HG02588 (cell line): Measurements from ENCODE around the gene ERN2.
"Not testable (repeated sequence)": the region's sequence is repeated elsewhere in the genome, so short reads cannot be mapped to it uniquely, and the experiment has no call there.

Experiments used
- ATAC-seq: cut with Tn5 transposase; IDR thresholded peaks from one replicate; pipeline ENCODE4 v1.9.1; 2021; ENCODE audit warnings: mild to moderate bottlenecking, moderate library complexity; ENCODE audit not compliant: unreplicated experiment

The ERN2 gene

DNA sequence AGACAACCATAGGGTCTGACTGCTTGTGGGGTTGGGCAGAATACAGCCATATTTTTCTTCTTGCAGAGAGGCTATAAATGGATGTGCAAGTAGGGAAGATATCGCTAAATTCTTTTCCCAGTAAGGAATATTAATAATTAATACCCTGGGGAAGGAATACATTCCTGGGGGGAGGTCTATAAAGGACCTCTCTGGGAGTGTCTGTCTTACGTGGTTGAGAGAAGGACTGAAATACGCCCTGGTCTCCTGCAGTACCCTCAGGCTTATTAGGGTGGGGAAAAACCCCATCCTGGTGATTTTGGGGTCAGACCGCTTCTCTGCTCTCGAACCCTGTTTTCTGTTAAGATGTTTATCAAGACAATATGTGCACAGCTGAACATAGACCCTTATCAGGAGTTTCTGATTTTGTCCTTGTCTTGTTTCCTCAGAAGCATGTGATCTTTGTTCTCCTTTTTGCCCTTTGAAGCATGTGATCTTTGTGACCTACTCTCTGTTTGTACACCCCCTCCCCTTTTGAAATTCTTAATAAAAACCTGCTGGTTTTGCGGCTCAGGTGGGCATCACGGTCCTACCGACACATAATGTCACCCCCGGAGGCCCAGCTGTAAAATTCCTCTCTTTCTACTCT, 9.7 kb upstream of the ERN2 start:
- not testable (repeated sequence) for ATAC-seq

DNA sequence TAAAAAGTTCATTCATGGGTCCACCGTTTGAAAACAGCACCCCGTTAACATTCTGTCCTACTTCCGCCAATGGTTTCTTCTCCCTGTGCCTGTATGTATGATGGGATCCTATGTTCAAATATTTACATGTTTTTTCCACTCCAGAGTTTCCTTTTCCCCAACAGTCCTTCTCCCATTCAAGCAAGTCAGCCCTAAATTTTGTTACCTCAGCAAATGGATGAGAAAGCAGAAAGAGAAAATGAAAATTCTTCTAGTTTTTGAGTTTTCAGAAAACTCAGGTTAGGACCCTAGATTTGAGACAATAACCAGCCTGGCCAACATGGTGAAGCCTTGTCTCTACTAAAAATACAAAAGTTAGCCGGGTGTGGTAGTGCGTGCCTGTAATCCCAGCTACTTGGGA, 3.5 kb upstream of the ERN2 start:
- ATAC-seq, result no peak

DNA sequence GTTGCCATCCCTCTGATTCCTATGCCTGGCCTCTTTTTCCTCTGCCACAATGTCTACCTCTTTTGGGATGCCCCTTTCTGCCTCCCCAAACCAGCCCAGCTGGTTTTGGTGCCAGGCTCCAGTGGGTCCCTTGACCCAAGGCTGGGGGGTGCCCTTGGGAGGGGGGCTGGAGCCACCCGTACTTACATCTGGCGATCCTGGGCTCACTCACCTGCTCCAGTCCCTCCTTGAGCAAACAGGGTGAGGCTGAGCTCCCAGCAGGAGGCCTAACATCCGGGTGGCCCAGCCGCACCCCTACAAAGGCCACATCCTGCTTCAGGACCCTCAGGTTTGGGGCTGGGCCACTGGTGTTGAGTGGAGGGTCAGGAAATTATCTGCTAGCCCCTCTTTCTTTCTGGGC, 1.2 kb downstream of the ERN2 start:
- no peak for ATAC-seq

DNA sequence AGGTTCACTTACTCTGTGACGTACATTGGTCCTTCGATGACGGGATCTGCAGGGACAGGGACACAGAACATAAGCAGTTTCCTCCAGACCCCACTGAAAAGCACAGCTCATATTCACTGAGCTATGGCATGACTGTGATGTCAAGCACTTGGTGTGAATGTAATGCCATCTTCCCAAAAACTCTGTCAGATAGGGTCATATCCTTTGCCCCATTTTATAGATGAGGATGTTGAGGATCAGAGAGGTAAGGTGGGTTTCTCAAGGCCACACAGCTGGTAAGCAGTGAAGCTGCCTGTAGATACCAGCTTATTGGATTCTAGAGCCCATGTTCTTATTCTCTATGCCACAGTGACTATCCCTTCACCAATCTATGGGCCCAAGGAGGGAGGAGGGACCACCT, 2.5 kb downstream of the ERN2 start:
- ATAC-seq, result no peak

DNA sequence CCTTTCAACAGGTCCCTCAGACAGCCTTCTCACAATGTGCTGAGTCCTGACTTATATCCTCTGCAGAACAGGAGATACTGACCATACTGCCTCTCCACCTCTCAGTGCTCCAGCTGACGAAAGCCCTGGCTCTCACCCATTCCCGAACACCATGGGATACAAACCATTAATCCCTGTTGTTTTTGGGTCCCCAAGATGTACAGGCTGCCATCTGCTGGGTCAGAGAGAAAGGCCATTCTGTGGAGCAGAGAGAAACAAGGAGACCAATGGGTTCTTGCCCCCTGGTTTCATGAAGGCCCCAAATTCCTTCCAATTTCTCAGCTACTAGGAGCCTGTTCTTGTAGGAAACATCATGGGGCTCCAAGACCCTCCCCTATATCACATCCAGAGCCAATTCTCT, 3.0 kb downstream of the ERN2 start:
- ATAC-seq, result no peak

DNA sequence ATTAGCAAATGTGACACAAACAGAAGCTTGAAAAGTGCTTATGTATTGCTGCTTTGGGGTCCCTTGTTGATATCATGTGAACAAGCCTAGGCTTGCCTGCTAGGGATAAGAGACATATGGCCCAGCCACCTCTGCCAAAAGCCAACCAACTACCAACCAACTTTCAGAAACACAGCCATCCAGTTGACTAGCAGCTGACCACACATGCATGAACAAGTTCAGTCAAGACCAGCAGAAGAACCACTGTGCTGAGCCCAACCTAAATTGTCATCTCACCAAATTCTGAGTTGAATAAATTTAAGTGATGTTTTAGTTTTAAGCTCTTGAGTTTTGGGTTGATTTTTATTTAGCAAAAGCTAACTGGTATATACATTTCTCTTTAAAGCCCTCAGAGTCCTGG, 3.5 kb downstream of the ERN2 start:
- ATAC-seq, result no peak

DNA sequence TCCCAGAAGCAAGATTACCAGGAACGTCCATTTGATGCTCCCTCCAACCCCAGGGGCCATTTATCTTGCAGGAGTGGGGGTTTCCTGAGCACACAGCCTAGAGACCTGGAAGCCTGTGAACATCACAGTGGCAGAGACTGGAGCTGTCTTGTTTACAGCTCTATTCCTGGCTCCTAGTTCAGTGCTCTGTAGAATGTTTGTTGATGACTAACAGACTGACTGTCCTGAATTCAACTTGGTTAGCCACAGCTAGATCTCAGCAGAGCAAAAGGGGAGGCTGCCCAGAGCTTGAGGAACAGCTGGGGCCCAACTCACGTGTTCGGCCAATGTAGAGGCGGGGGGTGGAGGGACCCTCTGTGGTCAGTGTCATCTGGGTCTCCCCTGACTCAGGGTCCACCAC, 6.6 kb downstream of the ERN2 start:
- no peak for ATAC-seq

DNA sequence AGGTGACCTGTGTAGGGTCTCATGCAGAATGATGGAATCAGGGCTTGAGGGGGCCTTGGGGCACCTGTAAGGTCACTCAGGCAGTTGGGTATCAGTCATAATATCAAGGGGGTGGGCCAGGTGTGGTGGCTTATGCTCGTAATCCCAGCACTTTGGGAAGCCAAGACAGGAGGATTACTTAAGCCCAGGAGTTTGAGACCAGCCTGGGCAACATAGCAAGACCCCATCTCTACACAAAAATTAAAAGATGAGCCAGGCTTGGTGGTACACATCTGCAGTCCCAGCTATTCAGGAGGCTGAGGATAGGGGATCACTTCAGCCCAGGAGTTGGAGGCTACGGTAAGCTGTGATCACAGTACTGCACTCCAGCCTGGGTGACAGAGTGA, 7.5 kb downstream of the ERN2 start:
- ATAC-seq, result no peak

DNA sequence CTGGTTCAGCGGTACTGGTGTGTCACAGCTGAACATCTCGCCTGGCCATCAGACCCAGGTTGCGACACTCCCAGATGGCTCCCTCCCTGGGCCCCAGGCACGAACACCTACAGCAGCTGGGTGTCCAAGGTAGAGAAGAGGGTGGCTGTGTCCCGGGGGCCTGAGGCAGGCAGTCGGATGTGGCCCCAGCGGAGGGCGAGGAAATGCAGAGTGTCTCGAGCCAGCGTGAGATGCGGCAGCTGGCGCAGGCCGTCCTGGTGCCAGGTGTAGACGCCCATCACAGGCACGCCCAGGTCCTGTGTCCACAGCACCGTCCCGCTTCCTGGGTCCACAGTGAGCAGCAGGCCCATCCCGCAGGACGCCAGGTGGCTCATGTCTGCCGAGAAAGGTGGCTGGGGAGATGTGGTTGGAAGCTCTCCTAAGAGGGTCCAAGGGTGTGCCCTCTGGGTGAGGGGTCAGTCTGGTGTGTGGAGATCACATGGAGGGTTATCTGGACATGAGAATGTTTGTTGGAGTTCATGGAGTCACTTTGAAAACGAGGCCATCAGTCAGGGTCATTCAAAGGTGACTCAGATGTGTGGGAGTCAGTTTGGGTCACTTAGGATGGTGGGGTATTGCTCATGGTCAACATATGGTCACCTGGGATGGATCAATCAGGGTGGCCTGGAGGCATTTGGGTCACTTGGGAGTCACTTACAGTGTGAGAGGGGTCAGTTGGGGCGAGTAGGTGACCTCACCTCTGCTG, 8.1 kb downstream of the ERN2 start:
- no peak for ATAC-seq

DNA sequence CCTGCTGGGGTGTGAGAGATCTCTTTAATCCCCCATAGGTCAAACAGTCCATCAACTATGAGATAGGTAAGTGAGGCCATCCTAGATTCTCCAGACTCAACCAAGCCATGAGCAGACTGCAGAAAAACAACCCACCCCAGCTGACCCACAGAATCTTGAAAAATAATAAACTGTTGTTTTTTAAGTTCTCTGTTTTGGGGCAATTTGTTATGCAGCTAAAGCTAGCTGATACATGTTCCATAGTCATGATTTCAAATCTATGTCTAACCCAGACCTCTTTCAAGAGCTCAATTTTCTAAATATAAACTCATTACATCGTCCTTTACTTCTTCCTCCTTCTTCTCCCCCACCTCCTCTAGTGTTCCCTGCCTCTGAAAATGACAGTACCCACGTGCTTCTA, 10.1 kb downstream of the ERN2 start:
- no peak for ATAC-seq

DNA sequence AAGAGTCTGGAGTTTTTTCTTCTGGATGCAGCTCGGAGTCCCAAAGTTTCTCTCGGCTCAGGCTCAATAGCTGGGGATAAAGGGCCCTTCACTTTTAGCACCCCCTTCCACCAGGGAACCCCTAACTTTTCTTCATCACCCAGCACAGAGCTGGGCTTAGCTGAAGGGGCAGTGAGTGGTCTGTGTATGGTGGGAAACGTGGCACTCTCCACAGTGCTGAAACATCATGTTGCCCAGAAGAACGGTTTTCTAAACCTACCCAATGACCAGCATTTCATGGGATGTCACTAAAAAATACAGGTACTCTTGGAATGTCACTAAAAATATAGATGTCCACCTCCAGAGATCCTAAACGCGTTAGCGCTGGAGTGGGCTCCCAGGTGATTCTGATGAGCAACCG, 12.0 kb downstream of the ERN2 start:
- ATAC-seq, result no peak

DNA sequence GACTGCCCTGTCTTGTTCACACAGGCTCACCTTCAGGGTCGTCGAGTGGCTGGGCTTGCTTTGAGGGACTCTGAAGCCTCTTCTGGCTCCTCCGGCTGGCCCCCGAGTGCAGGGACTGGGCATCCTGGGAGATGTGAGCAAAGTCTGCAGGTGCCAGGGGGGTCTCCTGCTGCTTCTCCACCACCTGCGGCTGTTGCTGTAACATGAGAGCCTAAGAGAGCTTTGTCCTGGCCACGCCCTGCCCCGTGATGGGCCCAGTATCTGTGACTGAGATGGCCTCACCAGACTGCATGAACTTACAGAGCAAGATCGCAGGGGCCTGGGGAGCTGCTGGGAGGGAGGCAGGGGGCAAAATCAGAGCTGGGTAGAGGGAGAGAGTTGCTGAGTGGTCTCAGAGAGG, 12.5 kb downstream of the ERN2 start:
- ATAC-seq, result no peak

DNA sequence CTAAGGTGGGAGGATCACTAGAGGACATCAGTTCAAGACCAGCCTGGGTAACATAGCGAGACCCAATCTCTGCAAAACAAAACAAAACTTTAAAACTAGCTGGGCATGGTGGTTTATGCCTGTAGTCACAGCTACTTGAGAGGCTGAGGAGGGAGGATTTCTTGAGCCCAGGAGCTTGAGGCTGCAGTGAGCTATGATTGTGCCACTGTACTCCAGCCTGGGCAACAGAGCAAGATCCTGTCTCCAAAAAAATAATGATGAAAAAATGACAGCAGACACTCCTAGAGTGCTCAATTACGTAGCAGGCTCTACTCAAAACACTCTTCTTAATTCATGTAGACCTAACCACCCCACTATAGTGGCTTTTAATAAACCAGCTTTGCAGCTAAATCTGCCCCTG, 12.9 kb downstream of the ERN2 start:
- no peak for ATAC-seq

DNA sequence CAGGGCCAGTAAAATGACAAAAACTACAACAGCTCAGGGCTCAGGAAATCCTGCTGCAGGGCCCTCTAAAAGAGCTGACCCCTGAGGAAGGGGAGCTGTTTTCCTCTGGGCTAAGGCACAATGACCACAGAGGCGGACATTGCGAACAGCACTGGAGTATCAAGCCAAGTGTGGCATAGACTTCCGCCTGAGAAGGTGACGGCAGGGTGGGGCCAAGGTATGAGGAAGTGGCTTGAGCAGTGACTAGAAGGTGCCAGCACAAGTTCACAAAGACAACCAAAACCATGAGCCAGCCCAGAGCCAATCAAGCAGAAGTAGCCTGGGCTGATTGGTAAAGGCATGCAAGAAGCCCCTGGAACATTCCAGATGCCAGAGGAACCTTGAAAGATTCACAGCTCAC, 13.9 kb downstream of the ERN2 start:
- no peak for ATAC-seq

DNA sequence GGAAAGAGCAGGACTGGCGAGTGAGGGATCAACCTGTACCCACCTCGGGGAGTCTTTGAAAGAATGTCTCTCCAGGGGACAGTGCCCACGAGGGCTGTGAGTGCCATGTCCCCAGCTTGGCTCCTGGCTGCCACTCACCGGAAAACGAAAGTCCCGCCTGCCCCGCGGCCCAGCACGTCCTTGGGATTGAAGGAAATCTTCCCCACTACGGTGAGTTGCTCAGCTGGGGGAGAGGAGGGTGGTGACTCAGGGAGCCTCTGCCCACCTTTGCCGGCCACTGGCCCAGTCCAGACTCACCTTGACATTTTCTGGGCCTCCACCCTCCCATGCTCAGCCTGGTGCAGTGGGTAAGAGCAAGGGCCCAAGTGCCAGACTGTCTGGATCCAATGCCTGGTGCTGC, 17.3 kb downstream of the ERN2 start:
- no peak for ATAC-seq

DNA sequence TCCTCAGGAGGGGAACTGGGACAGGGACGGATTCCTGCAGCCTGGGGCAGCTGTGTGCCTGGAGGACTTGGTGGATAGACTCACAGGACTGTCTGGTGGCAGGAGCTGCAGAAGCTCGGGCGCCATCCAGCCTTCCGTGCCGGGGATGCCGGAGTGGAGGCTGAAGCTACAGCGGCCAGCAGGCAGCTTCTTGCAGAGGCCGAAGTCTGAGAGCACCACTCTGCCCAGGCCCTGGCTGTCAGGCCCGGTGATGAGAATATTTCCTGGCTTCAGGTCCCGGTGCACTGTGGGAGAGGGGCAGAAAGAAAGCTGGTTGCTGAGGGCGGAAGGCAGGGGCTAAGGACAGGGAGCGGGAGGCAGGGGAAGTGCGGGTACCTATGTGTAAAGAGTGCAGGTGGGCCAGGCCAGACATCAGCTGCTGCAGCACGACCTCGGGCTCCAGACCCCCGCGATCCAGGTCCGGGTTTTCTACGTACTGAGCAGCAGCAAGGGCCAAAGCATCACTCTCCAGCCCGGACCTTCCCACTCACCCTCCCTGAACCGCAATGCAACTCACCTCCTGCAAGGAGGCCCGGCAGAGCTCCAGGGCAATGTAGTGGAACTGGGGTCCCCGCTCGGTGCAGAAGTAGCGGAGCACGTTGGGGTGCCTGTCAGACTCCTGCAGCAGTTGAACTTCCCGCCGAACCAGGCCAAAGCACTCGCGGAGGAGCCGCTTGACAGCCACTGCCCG, 18.2 kb downstream of the ERN2 start:
- ATAC-seq, result no peak

DNA sequence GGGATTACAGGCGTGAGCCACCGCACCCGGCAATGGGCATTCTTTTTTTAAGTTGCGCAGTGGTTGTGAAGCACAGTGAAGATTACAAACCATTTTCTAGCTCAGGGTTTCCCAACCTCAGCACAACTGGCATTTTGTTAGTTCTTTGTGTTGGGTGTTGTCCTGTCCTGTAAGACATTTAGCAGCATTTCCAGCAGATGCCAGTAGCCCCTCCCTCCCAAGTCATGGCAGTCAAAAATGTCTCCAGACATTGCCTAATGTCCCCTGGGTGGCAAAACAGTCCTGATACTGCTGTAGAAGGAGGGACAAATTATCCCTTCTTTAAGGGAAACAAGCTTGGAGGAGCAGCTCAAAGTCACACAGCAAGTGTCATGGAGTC, 18.8 kb downstream of the ERN2 start:
- ATAC-seq, result no peak

DNA sequence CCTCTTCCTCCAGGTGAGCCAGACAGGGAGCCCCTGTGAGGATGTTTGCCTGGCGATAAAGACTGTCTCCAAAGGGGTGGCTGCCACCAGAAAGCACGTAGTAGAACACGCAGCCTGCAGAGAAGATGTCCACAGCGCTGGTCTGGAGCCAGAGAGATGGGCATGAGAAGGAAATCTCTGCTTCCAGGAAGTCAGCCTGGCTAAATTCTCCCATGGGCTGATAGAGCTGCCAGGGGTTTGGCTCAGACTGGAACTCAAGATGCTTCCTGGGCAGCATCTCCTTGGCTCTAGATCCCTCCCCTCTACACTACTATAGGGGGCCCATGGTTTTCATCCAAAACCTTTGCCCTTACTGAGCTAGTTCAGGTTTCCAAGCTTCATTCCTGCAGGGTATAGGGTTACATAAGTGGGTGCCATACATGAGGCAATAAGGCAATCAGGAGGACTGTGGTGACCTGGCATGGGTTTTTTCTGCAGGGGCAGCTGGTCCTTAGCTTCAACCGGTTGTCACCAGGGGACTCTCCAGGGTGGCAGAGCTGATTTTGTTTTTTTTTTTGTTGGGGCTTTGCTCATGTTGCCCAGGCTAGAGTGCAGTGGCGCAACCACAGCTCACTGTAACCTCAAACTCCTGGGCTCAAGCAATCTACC, 20.7 kb downstream of the ERN2 start:
- ATAC-seq, result no peak

DNA sequence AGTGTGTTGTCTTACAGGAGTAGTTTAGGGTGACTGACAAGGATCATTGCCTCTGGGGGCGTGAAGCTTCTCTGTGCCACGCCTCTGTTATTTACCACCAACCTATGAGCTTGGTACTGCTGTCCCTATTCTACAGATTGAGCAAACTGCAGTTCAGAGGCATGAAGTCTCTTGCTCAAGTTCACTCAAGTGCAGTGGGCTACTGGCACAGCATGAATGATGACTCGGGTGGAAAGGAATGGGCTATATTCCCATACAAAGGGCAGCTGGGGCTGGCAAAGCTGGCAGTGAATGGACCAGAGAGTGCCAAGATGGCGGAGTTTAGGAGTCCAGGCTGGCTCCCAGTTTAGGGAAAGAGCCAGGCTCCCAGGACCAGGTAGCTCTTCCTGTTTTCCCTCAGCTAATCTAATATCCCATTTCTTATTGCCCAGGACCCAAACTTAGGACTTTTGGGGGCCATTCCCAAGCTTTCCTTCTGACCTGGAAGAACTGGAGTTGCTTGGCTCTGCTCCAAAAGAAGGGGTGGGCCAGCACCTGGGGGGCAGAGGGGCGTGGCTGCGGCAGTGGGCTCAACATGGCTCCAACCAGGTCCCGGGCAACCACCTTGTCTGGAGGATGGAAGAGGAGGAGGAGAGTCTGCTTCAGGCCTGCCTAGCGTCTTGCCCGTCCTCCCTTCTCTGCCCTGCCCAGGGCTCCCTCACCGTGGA, 21.4 kb downstream of the ERN2 start:
- no peak for ATAC-seq

DNA sequence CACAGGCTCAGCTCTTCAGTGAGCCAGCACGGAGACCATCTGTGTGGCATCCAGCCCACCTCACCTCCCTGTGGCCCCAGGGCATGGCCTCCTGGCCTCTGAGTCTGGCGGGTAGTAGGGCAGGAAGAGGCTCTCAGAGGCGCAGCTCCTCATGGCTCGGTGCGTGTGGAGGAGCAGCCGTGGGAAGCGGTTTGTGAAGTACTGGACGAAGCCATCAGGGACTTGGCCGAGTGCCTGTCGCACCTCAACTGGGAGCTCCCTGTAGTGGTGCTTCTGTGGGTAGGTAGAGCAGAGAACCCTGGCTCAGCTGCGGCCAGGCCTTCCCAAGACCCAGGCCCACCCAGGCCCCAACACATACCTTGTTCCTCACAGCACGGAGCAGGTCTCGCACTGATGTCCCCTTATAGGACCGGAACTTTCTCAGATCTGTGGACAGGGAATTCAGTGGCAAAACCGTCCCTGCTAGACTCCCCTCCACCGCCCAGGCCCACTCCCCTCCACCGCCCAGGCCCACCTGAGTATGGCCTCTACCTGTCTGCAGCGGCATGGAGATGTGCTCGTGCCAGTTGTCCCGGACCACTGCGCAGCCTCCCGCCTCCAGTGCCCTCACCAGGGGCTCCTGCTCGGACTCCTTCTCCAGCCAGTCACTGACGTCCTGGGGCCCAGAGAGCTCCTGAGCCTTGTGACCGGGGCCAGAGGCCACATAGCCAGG, 22.1 kb downstream of the ERN2 start:
- no peak for ATAC-seq
